Endothelial cell of umbilical vein (primary cell): Measurements from ENCODE around the gene SH3TC1.

Source experiments
- GATA2 ChIP-seq: IDR thresholded peaks from 2 replicates; pipeline ENCODE4 v1.7.0; 2011; ENCODE audit warnings: low read depth, mild to moderate bottlenecking, moderate library complexity, mixed read lengths, low read length; ENCODE audit not compliant: insufficient read length, insufficient read depth
- JUN ChIP-seq: IDR thresholded peaks from 2 replicates; pipeline ENCODE4 v1.6.1; 2011; ENCODE audit warnings: borderline replicate concordance, low read depth; ENCODE audit not compliant: insufficient read length, insufficient read depth
- POLR2A ChIP-seq: IDR thresholded peaks from 2 replicates; pipeline ENCODE4 v1.6.1; 2012; ENCODE audit warnings: low read depth, mild to moderate bottlenecking, control low read depth, low read length
- POLR2AphosphoS5 ChIP-seq: IDR thresholded peaks from 2 replicates; pipeline ENCODE4 v1.6.1; 2012; ENCODE audit warnings: low read depth, mild to moderate bottlenecking, control low read depth, low read length, moderate library complexity; ENCODE audit not compliant: insufficient read depth
- TF ChIP-seq, protein P1 (sequence below), 2 donors: IDR thresholded peaks; 1 replicate in 1 of 2; 2 replicates in 1 of 2; pipeline ENCODE4 v1.5.1; 2011; ENCODE audit warnings: low read length in 2 of 2, mild to moderate bottlenecking in 2 of 2, moderate library complexity in 2 of 2, control low read depth in 1 of 2, inconsistent platforms in 1 of 2, low read depth in 1 of 2; ENCODE audit not compliant: insufficient read depth in 1 of 2; ENCODE audit errors: extremely low read depth in 1 of 2

DNA sequence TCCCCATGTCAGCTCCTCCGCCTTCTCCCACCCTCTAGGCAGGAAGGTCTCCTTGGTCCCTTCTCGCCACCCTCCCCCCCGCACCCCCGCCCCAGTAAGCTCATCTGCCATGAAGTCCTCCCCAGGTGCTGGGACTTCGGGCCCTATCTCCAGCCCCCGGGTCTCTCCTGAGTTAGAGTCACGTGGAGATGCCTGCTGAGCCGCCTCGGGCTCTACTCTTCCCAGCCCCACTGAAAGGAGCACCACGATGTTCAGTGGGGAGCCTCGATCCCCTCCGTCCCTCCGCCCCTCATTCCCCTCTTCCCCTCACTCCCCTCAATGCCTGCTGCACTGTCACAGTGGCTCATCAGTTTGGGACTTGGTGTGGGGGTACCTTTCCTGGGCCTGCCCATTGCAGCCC, 74.4 kb downstream of the SH3TC1 start:
- TF ChIP-seq, protein P1, sequence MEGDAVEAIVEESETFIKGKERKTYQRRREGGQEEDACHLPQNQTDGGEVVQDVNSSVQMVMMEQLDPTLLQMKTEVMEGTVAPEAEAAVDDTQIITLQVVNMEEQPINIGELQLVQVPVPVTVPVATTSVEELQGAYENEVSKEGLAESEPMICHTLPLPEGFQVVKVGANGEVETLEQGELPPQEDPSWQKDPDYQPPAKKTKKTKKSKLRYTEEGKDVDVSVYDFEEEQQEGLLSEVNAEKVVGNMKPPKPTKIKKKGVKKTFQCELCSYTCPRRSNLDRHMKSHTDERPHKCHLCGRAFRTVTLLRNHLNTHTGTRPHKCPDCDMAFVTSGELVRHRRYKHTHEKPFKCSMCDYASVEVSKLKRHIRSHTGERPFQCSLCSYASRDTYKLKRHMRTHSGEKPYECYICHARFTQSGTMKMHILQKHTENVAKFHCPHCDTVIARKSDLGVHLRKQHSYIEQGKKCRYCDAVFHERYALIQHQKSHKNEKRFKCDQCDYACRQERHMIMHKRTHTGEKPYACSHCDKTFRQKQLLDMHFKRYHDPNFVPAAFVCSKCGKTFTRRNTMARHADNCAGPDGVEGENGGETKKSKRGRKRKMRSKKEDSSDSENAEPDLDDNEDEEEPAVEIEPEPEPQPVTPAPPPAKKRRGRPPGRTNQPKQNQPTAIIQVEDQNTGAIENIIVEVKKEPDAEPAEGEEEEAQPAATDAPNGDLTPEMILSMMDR (IDR thresholded peaks at IDR 0.05; ENCODE audit: extremely low read depth in 1 of 2, insufficient read depth in 1 of 2, low read depth in 1 of 2, low read length in 2 of 2): no peak
- TF ChIP-seq POLR2A (no peak), JUN (no peak), POLR2AphosphoS5 (no peak), GATA2 (no peak)
